A673 (cell line): Measurements from ENCODE around the gene RTEL1. TPM values are rescaled to one million over a fixed set of nuclear protein-coding genes. Genes with fewer than 3 reads are reported as not detected.

Experiments
- BruUV-seq: library from RNA; stranded (reverse); fragments of 400-500 nt; replicated peaks from 2 replicates; lab custom pipeline; 2021; lab: Mats Ljungman, UMichigan
- CTCF ChIA-PET: fragments of 300-600 bp; sonication (Branson Sonifier 250); formaldehyde crosslinking; loops from one replicate; lab custom pipeline; 2022; ENCODE audit warnings: antibody characterized with exemption; lab: Charles Lee
- POLR2A ChIA-PET: fragments of 300-600 bp; sonication (Branson Sonifier 250); formaldehyde crosslinking; loops from one replicate; lab custom pipeline; 2022; ENCODE audit warnings: antibody characterized with exemption; ENCODE audit not compliant: low non-redundant PET; lab: Charles Lee
- DNase-seq: peaks from one replicate; pipeline ENCODE4 v3.0.0-alpha.2; 2015; ENCODE audit warnings: low spot score
- H3K27ac ChIP-seq: fragments of 200-600 bp; sonication (generic); 2 replicates; pipeline ENCODE4 v1.5.1; 2016; ENCODE audit warnings: mixed run types, low read depth, mild to moderate bottlenecking, mixed read lengths, antibody characterized with exemption, low read length; ENCODE audit not compliant: poor library complexity, severe bottlenecking
- H3K27me3 ChIP-seq: fragments of 200-600 bp; sonication (generic); replicated peaks from 2 replicates; pipeline ENCODE4 v1.6.1; 2017; ENCODE audit warnings: mixed run types, low read depth, mild to moderate bottlenecking, mixed read lengths, antibody characterized with exemption, low read length; ENCODE audit not compliant: insufficient read depth, poor library complexity
- H3K36me3 ChIP-seq: fragments of 200-600 bp; sonication (generic); 2 replicates; pipeline ENCODE4 v1.6.1; 2016; ENCODE audit warnings: mixed run types, mild to moderate bottlenecking, mixed read lengths, antibody characterized with exemption, low read length; ENCODE audit not compliant: insufficient read depth, poor library complexity, severe bottlenecking
- H3K4me1 ChIP-seq: fragments of 200-600 bp; sonication (generic); 2 replicates; pipeline ENCODE4 v1.6.1; 2017; ENCODE audit warnings: mixed run types, mild to moderate bottlenecking, mixed read lengths, antibody characterized with exemption, low read length; ENCODE audit not compliant: insufficient read depth, poor library complexity, severe bottlenecking
- H3K4me3 ChIP-seq: fragments of 200-600 bp; sonication (generic); 2 replicates; pipeline ENCODE4 v1.5.1; 2016; ENCODE audit warnings: low read depth, mixed run types, mild to moderate bottlenecking, mixed read lengths, low read length; ENCODE audit not compliant: poor library complexity, severe bottlenecking
- H3K9me3 ChIP-seq: fragments of 200-600 bp; sonication (generic); 2 replicates; pipeline ENCODE4 v1.6.1; 2016; ENCODE audit warnings: mixed run types, low read depth, mild to moderate bottlenecking, mixed read lengths, antibody characterized with exemption, low read length; ENCODE audit not compliant: poor library complexity, severe bottlenecking
- CTCF ChIP-seq: fragments of 300-800, 200-600 bp; sonication (generic); conservative IDR thresholded peaks from 2 replicates; pipeline ENCODE4 v1.5.1; 2017; ENCODE audit warnings: low read depth, mild to moderate bottlenecking, antibody characterized with exemption, low read length, moderate library complexity, mixed read lengths
- EZH2 ChIP-seq: fragments of 200-600 bp; sonication (generic); IDR thresholded peaks from 2 replicates; pipeline ENCODE4 v1.6.1; 2017; ENCODE audit warnings: borderline replicate concordance, low read depth, mild to moderate bottlenecking, mixed read lengths, antibody characterized with exemption, low read length; ENCODE audit not compliant: poor library complexity, severe bottlenecking
- intact Hi-C: fragments of 100-400 bp; cut with micrococcal nuclease; formaldehyde crosslinking; loops from one replicate; pipeline ENCODE4 v1.10.0; 2022; ENCODE audit not compliant: unreplicated experiment
- total RNA-seq: library from RNA; stranded (reverse); gene quantifications from 2 replicates; pipeline ENCODE4 v1.2.3, GENCODE V29; 2021

Gene RTEL1
- total RNA-seq, 1 experiment from 2014 or later, result 45.6 TPM

GRCh38 chr20:63622096-63622495 lies 36.0 kb upstream of the RTEL1 start:
- Histone ChIP-seq H3K9me3 (no peaks in the 10 kb centered on the region), H3K36me3 (no peaks in the 10 kb centered on the region), H3K27ac (no peak overlapping the region), H3K4me3 (no peak overlapping the region), H3K27me3 (no peaks in the 10 kb centered on the region), H3K4me1 (peaks cover 8% of the 10 kb centered on the region)
- DNase-seq, result no peak
- ChIA-PET CTCF (no interaction called here), POLR2A (interaction anchor here (0.5 to 0.7 kb wide), 2 partner anchors 48 to 240 kb away, joined by 3 read pairs; partner anchors contain the start of gene HELZ2)
- intact Hi-C loops, result no loop called here
- no TSS peak for BruUV-seq
- TF ChIP-seq EZH2, result no peak
- TF ChIP-seq CTCF, result no peak

GRCh38 chr20:63622732-63623131 lies 35.4 kb upstream of the RTEL1 start:
- intact Hi-C loops, result no loop called here
- Histone ChIP-seq H3K36me3 (no peaks in the 10 kb centered on the region), H3K4me3 (no peak overlapping the region), H3K9me3 (no peaks in the 10 kb centered on the region), H3K4me1 (peaks cover 8% of the 10 kb centered on the region), H3K27ac (no peak overlapping the region), H3K27me3 (no peaks in the 10 kb centered on the region)
- CTCF ChIA-PET, result no interaction called here
- TF ChIP-seq EZH2 (no peak), CTCF (no peak)
- BruUV-seq, result no TSS peak
- no peak for DNase-seq
- POLR2A ChIA-PET, result interaction anchor here (0.7 kb wide), 1 partner anchor 49 kb away, joined by 3 read pairs; the partner anchor contains the start of gene HELZ2

- no peaks in the 10 kb centered on the region for H3K36me3 ChIP-seq
- ChIA-PET CTCF (interaction anchor here (0.5 to 1.0 kb wide), 3 partner anchors 17 to 128 kb away, joined by 4 to 7 read pairs (median 4); partner anchors contain the start of gene RTEL1), POLR2A (no interaction called here)
- TF ChIP-seq EZH2 (no peak), CTCF (no peak)
- H3K27ac ChIP-seq, result peak overlapping the region; percentile 50
- no peaks in the 10 kb centered on the region for H3K9me3 ChIP-seq
- H3K4me3 ChIP-seq, result no peak overlapping the region
- H3K27me3 ChIP-seq, result no peaks in the 10 kb centered on the region
- peak; percentile 89 for DNase-seq
- intact Hi-C loops, result no loop called here
- peaks cover 8% of the 10 kb centered on the region for H3K4me1 ChIP-seq
- no TSS peak for BruUV-seq
Observed at GRCh38 chr20:63624486-63624885, 33.6 kb upstream of the RTEL1 start.
